ENCODE data around the gene MS4A15.

The MS4A15 gene

GRCh38 chr11:60720460-60720859, 36.2 kb upstream of the MS4A15 start:
- no peak for TF ChIP-seq ZFX (IDR thresholded peaks at IDR 0.05; ENCODE audit: borderline replicate concordance)
- no peak for TF ChIP-seq CTCF (IDR thresholded peaks at IDR 0.05)

GRCh38 chr11:60724420-60724819, 32.2 kb upstream of the MS4A15 start, which contains the start of gene MS4A18:
Gene MS4A18, plus strand, starts transcription at chr11:60724720.
- H3K27ac ChIP-seq = no peak within 1 kb of the TSS
- TF ChIP-seq CTCF (IDR thresholded peaks at IDR 0.05) (no peak), ZFX (IDR thresholded peaks at IDR 0.05; ENCODE audit: borderline replicate concordance) (no peak)

More at GRCh38 chr11:60720460-60720859, 36.2 kb upstream of the MS4A15 start:
- H3K27ac ChIP-seq = no peak overlapping the region

GRCh38 chr11:60725592-60725991, 31.1 kb upstream of the MS4A15 start:
- H3K27ac ChIP-seq = no peak overlapping the region
- TF ChIP-seq CTCF (IDR thresholded peaks at IDR 0.05) (no peak), ZFX (IDR thresholded peaks at IDR 0.05; ENCODE audit: borderline replicate concordance) (no peak)

GRCh38 chr11:60731586-60731985, 25.1 kb upstream of the MS4A15 start:
- H3K27ac ChIP-seq = no peak overlapping the region
- no peak for TF ChIP-seq ZFX (IDR thresholded peaks at IDR 0.05; ENCODE audit: borderline replicate concordance)
- TF ChIP-seq CTCF (IDR thresholded peaks at IDR 0.05) = no peak

- TF ChIP-seq CTCF (IDR thresholded peaks at IDR 0.05) (no peak), ZFX (IDR thresholded peaks at IDR 0.05; ENCODE audit: borderline replicate concordance) (no peak)
- no peak overlapping the region for H3K27ac ChIP-seq
Observed at GRCh38 chr11:60734279-60734678, 22.4 kb upstream of the MS4A15 start.

GRCh38 chr11:60739114-60739513, 17.6 kb upstream of the MS4A15 start:
- H3K27ac ChIP-seq = no peak overlapping the region
- TF ChIP-seq CTCF (IDR thresholded peaks at IDR 0.05) (no peak), ZFX (IDR thresholded peaks at IDR 0.05; ENCODE audit: borderline replicate concordance) (no peak)

- TF ChIP-seq ZFX (IDR thresholded peaks at IDR 0.05; ENCODE audit: borderline replicate concordance) (no peak), CTCF (IDR thresholded peaks at IDR 0.05) (no peak)
- no peak overlapping the region for H3K27ac ChIP-seq
Observed at GRCh38 chr11:60740573-60740972, 16.1 kb upstream of the MS4A15 start.

Measured in 22Rv1 (cell line).